HEK293 (cell line): ENCODE results near the gene LIX1L.

Experiments used
- CTCF ChIP-seq: fragments of 450-650 bp; formaldehyde crosslinking; IDR thresholded peaks from 2 replicates; pipeline ENCODE4 v1.5.1; 2016; ENCODE audit warnings: missing biosample characterization, missing genetic modification characterization
- GFI1B ChIP-seq: fragments of 450-650 bp; formaldehyde crosslinking; IDR thresholded peaks from 2 replicates; pipeline ENCODE4 v1.5.1; 2016; ENCODE audit warnings: missing biosample characterization, missing genetic modification characterization
- HOXA7 ChIP-seq: sonication (generic); formaldehyde crosslinking; IDR thresholded peaks from 2 replicates; pipeline ENCODE4 v1.8.1; 2022; ENCODE audit warnings: missing genetic modification reagents, borderline replicate concordance
- REST ChIP-seq: fragments of 450-650 bp; formaldehyde crosslinking; IDR thresholded peaks from 2 replicates; pipeline ENCODE4 v1.5.1; 2016; ENCODE audit warnings: missing biosample characterization, missing genetic modification characterization
- ZBTB8A ChIP-seq: fragments of 450-650 bp; formaldehyde crosslinking; IDR thresholded peaks from 2 replicates; pipeline ENCODE4 v1.5.1; 2016; ENCODE audit warnings: missing biosample characterization, missing genetic modification characterization
- ZNF211 ChIP-seq: fragments of 450-650 bp; formaldehyde crosslinking; IDR thresholded peaks from 2 replicates; pipeline ENCODE4 v1.5.1; 2016; ENCODE audit warnings: low read depth, missing biosample characterization, missing genetic modification characterization
- ZNF223 ChIP-seq: fragments of 450-650 bp; formaldehyde crosslinking; IDR thresholded peaks from 2 replicates; pipeline ENCODE4 v1.5.1; 2016; ENCODE audit warnings: missing biosample characterization, missing genetic modification characterization
- ZNF274 ChIP-seq, 2 experiments: fragments of 200-500 bp in 1 of 2; fragments of 450-650 bp in 1 of 2; sonication (Bioruptor generic) in 1 of 2; formaldehyde crosslinking in 1 of 2; IDR thresholded peaks; 2 replicates each; pipeline versions ENCODE4 v1.5.1 to v1.6.1; 2014 to 2016; ENCODE audit warnings: borderline replicate concordance in 1 of 2, inconsistent platforms in 1 of 2, low read length in 1 of 2, missing biosample characterization in 1 of 2, missing genetic modification characterization in 1 of 2
- ZNF280D ChIP-seq: fragments of 450-650 bp; formaldehyde crosslinking; IDR thresholded peaks from 2 replicates; pipeline ENCODE4 v1.5.1; 2016; ENCODE audit warnings: missing biosample characterization, missing genetic modification characterization
- ZNF302 ChIP-seq: fragments of 450-650 bp; formaldehyde crosslinking; IDR thresholded peaks from 2 replicates; pipeline ENCODE4 v1.5.1; 2016; ENCODE audit warnings: missing biosample characterization, missing genetic modification characterization, low read depth
- ZNF423 ChIP-seq: fragments of 450-650 bp; formaldehyde crosslinking; IDR thresholded peaks from 2 replicates; pipeline ENCODE4 v1.5.1; 2016; ENCODE audit warnings: missing biosample characterization, missing genetic modification characterization
- ZNF707 ChIP-seq: fragments of 450-650 bp; formaldehyde crosslinking; IDR thresholded peaks from 2 replicates; pipeline ENCODE4 v1.5.1; 2016; ENCODE audit warnings: missing biosample characterization, missing genetic modification characterization
- ZNF785 ChIP-seq: fragments of 450-650 bp; formaldehyde crosslinking; IDR thresholded peaks from 2 replicates; pipeline ENCODE4 v1.5.1; 2016; ENCODE audit warnings: missing biosample characterization, missing genetic modification characterization

GRCh38 chr1:145908653-145909052, 49.2 kb downstream of the LIX1L start:
- no peak for TF ChIP-seq ZNF274 (IDR thresholded peaks at IDR 0.05; ENCODE audit: low read length)
- no peak for TF ChIP-seq ZNF274 (tag by site-specific recombination; IDR thresholded peaks at IDR 0.05; ENCODE audit: borderline replicate concordance)
- no peak for TF ChIP-seq CTCF
- TF ChIP-seq ZNF785 (tag by site-specific recombination): no peak
- TF ChIP-seq ZNF280D (tag by site-specific recombination): no peak
- TF ChIP-seq ZNF223 (tag by site-specific recombination): no peak
- TF ChIP-seq ZBTB8A (tag by site-specific recombination): no peak
- no peak for TF ChIP-seq ZNF707
- TF ChIP-seq REST (tag by site-specific recombination): no peak
- no peak for TF ChIP-seq ZNF302 (tag by site-specific recombination)
- no peak for TF ChIP-seq HOXA7 (CRISPR knock-in tag)
- no peak for TF ChIP-seq ZNF423 (tag by site-specific recombination)
- no peak for TF ChIP-seq ZNF211 (tag by site-specific recombination)
- TF ChIP-seq GFI1B (tag by site-specific recombination): no peak
